Ramos (cell line): ENCODE measurements around the gene ZBTB25.

Source experiments
- in situ Hi-C: fragments of 300-500 bp; cut with MboI; formaldehyde crosslinking; loops from one replicate; pipeline ENCODE4 v1.14.3; 2022; ENCODE audit warnings: low sequenced_read_pairs; ENCODE audit not compliant: unreplicated experiment

The ZBTB25 gene

DNA sequence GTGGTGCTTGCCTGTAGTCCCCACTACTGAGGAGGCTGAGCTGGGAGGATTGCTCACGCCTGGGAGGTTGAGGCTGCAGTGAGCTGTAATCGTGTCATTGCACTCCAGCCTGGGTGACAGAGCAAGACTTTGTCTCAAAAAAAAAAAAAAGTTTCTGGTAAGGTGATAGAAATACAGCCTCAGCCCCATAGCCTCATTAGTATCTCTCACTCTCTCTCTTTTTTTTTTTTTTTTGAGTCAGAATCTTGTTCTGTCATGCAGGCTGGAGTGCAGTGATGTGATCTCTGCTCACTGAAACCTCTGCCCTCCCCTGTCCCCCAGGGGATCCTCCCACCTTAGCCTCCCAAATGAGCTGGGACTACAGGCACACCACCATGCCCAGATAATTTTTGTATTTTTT lies 96.3 kb downstream of the ZBTB25 start:
- in situ Hi-C loops: no loop called here

DNA sequence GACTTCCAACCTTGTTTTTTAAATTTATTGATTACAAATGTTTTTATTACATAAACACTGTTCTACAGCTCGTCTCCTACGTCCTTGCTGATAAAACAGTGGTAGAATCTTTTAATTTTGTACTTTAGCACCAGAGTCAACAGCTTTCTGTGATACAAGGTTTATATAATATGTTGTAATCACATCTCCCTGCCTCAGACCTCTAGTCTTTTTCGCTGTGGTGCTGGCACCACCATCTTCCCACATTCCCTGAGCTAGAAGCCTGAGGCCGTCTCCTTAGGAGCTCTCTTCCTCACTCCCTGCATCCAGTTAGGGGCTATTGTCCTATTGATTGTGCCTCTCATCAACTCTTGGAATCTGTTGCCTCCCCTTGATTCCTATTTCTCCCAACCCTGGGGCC lies 98.3 kb downstream of the ZBTB25 start:
- in situ Hi-C loops: no loop called here

DNA sequence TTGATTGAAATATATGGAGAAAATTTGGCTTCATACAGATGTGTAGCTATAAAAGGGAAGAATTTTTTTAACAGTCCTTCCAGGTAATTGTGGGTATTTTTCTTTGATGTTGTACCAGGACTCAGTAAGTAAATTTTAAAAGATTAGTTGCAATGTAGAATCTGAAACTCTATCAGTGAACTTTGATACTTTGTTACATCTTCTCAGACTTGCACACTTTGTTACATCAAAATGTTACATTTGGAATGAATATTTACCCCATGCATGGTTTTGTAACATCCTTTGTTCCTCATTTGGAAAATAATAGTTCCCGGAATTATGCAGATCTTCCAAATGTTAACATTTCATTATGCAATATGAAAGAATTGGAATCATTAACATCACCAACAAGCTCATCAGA lies 101.7 kb downstream of the ZBTB25 start:
- in situ Hi-C loops: no loop called here

DNA sequence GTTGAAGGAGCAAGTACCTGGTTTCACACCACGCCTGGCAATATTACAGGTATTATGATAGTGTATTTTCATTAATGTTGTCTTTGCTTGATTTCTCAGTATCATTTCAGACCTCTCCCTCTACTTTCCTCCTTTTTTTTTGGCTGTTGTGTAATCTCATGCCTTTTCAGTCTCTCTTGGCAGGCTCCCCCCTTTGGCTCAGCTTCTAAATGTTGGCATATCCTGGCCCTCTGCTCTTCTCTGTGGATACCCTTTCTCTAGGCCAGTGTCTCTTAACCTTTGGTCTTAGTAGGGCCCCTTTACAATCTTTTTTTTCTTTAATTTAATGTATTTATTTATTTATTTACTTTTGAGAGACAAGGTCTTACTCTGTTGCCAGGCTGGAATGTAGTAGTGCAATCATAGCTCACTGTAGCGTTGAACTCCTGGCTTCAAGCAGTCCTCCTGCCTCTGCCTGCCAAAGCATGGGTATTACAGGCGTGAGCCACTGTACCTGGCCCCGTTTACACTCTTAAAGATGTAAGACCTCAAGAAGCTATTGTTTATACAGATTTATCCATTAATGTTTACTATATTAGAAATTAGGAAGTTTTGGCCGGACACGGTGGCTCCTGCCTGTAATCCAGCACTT lies 102.7 kb downstream of the ZBTB25 start:
- in situ Hi-C loops: no loop called here
